K562 (cell line): ENCODE results near the gene LRRC15. TPM values are rescaled to one million over a fixed set of nuclear protein-coding genes. Genes with fewer than 3 reads are reported as not detected.
A peak's percentile ranks its signal among the peaks of the same experiment; 100 is the strongest.

Experiments used
- ATAC-seq: fragments of 200-7000 bp; cut with Tn5 transposase; 3 replicates; pipeline ENCODE4 v1.9.1; 2020; ENCODE audit warnings: moderate library complexity
- BruUV-seq: library from RNA; stranded (reverse); fragments of 400-500 nt; replicated peaks from 2 replicates; lab custom pipeline; 2021; lab: Mats Ljungman, UMichigan
- CTCF ChIA-PET: fragments of 300-600 bp; formaldehyde crosslinking; extraction: SDS; loops from one replicate; lab custom pipeline; 2021; ENCODE audit warnings: low intra/inter-chr PET ratio; lab: Yijun Ruan, JAX
- POLR2A ChIA-PET: fragments of 300-600, 350-650 bp; sonication (Branson Sonifier 250); formaldehyde crosslinking; extraction: SDS; loops from one replicate; lab custom pipeline; 2021; ENCODE audit warnings: antibody characterized with exemption, inconsistent platforms; lab: Yijun Ruan, JAX
- DNase-seq, 4 experiments: peaks; one replicate each; pipeline versions ENCODE4 v3.0.0 to v3.0.0-alpha.2; 2011 to 2018; ENCODE audit warnings: low spot score in 3 of 4, mixed read lengths in 3 of 4; ENCODE audit errors: extremely low read depth in 1 of 4
- FAIRE-seq: peaks from 2 replicates; lab custom pipeline; 2011; peaks lifted over from hg19 to GRCh38; lab: Jason Lieb, UNC
- H2AFZ ChIP-seq: 2 replicates; pipeline ENCODE4 v1.6.0; 2011; ENCODE audit warnings: low read depth, low read length, control low read depth, inconsistent platforms
- H3K27ac ChIP-seq: fragments of 200-600 bp; 3 replicates; pipeline ENCODE4 v1.8.0; 2011; ENCODE audit warnings: low read depth, mild to moderate bottlenecking, control low read depth, inconsistent platforms, low read length, moderate library complexity, mixed read lengths; ENCODE audit errors: extremely low read depth
- H3K27me3 ChIP-seq, 2 experiments: fragments of 300-600 bp in 1 of 2; 2 replicates in 1 of 2; 3 replicates in 1 of 2; pipeline versions ENCODE4 v1.6.0 to v1.8.0; 2011; ENCODE audit warnings: inconsistent platforms in 2 of 2, low read length in 2 of 2, mild to moderate bottlenecking in 1 of 2, mixed read lengths in 1 of 2, moderate library complexity in 1 of 2; ENCODE audit not compliant: control insufficient read depth in 2 of 2, insufficient read depth in 2 of 2
- H3K36me3 ChIP-seq: fragments of 300-600 bp; 3 replicates; pipeline ENCODE4 v1.8.0; 2011; ENCODE audit warnings: mild to moderate bottlenecking, low read length, inconsistent platforms; ENCODE audit not compliant: control insufficient read depth, insufficient read depth
- H3K4me1 ChIP-seq, 2 experiments: fragments of 200-600 bp in 1 of 2; replicated peaks in 1 of 2; 2 replicates in 1 of 2; 3 replicates in 1 of 2; pipeline versions ENCODE4 v1.5.1 to v1.8.0; 2011; ENCODE audit warnings: inconsistent platforms in 2 of 2, low read length in 2 of 2, mild to moderate bottlenecking in 1 of 2, mixed read lengths in 1 of 2, moderate library complexity in 1 of 2; ENCODE audit not compliant: control insufficient read depth in 2 of 2, insufficient read depth in 2 of 2
- H3K4me2 ChIP-seq: 2 replicates; pipeline ENCODE4 v1.6.1; 2011; ENCODE audit warnings: low read length, control low read depth, inconsistent platforms, mixed read lengths; ENCODE audit not compliant: insufficient read depth
- H3K4me3 ChIP-seq: fragments of 200-600 bp; sonication (generic), shearing (Covaris generic); 2 replicates; pipeline ENCODE4 v1.5.1; 2016; ENCODE audit warnings: control low read depth, inconsistent platforms
- H3K79me2 ChIP-seq: fragments of 200-600 bp; 3 replicates; pipeline ENCODE4 v1.8.0; 2011; ENCODE audit warnings: low read length, inconsistent platforms; ENCODE audit not compliant: control insufficient read depth, insufficient read depth
- H3K9ac ChIP-seq, 2 experiments: 2 replicates each; pipeline versions ENCODE4 v1.6.0 to v1.6.1; 2011; ENCODE audit warnings: low read depth in 2 of 2, low read length in 2 of 2, control low read depth in 1 of 2, inconsistent platforms in 1 of 2, mild to moderate bottlenecking in 1 of 2, mixed read lengths in 1 of 2; ENCODE audit not compliant: insufficient read depth in 1 of 2
- H3K9me1 ChIP-seq: one replicate; pipeline ENCODE4 v1.6.0; 2011; ENCODE audit warnings: inconsistent platforms, mild to moderate bottlenecking, low read length, moderate library complexity; ENCODE audit not compliant: control insufficient read depth, insufficient read depth
- H3K9me3 ChIP-seq: replicated peaks from 2 replicates; pipeline ENCODE4 v1.5.1; 2011; ENCODE audit warnings: low read depth, low read length, inconsistent platforms; ENCODE audit not compliant: control insufficient read depth, insufficient read depth
- H4K20me1 ChIP-seq: replicated peaks from 2 replicates; pipeline ENCODE4 v1.6.1; 2011; ENCODE audit warnings: low read length, inconsistent platforms, mixed read lengths; ENCODE audit not compliant: control insufficient read depth, insufficient read depth
- ATF1 ChIP-seq, 2 experiments: fragments of 450-650 bp in 1 of 2; IDR thresholded peaks; 2 replicates each; pipeline ENCODE4 v1.6.1; 2016; ENCODE audit warnings: missing compliant biosample characterization in 1 of 2, missing genetic modification characterization in 1 of 2
- BDP1 ChIP-seq: IDR thresholded peaks from 3 replicates; pipeline ENCODE4 v1.6.1; 2011; ENCODE audit not compliant: insufficient read length, insufficient read depth
- CHAMP1 ChIP-seq: fragments of 450-650 bp; IDR thresholded peaks from 2 replicates; pipeline ENCODE4 v1.6.1; 2016; ENCODE audit warnings: mild to moderate bottlenecking
- CREM ChIP-seq: IDR thresholded peaks from 2 replicates; pipeline ENCODE4 v1.6.1; 2014; ENCODE audit warnings: antibody characterized with exemption, low read depth
- MTF1 ChIP-seq: fragments of 250-450 bp; sonication (Bioruptor Pico); IDR thresholded peaks from 2 replicates; pipeline ENCODE4 v1.9.0; 2021; ENCODE audit warnings: moderate library complexity, mild to moderate bottlenecking, inconsistent platforms, borderline replicate concordance
- NCOA6 ChIP-seq: fragments of 450-650 bp; IDR thresholded peaks from 2 replicates; pipeline ENCODE4 v1.6.1; 2017; ENCODE audit warnings: mild to moderate bottlenecking
- NRF1 ChIP-seq, 2 experiments: fragments of 450-650 bp; IDR thresholded peaks in 1 of 2; conservative IDR thresholded peaks in 1 of 2; 2 replicates each; pipeline ENCODE4 v1.6.1; 2014; ENCODE audit warnings: mild to moderate bottlenecking in 2 of 2
- PCBP2 ChIP-seq: fragments of 200-400 bp; formaldehyde crosslinking; IDR thresholded peaks from 2 replicates; pipeline ENCODE4 v1.6.1; 2018; ENCODE audit warnings: low read length, low read depth, mild to moderate bottlenecking, moderate library complexity; ENCODE audit not compliant: poor library complexity, severe bottlenecking
- ZNF140 ChIP-seq: fragments of 250-450 bp; sonication (Bioruptor Pico); IDR thresholded peaks from 2 replicates; pipeline ENCODE4 v1.8.0; 2021; ENCODE audit warnings: moderate library complexity, mild to moderate bottlenecking, inconsistent platforms
- WGBS: fragments of 100-300 bp; shearing (Covaris generic); methylation state at CpG from one replicate; pipeline ENCODE4 v1.1.6; 2016; ENCODE audit warnings: low coverage, mixed read lengths; ENCODE audit not compliant: insufficient coverage; ENCODE audit errors: missing lambda C conversion rate; 5-methylcytosine and 5-hydroxymethylcytosine counted together
- in situ Hi-C: fragments of 300-500 bp; cut with MboI; formaldehyde crosslinking; loops from 4 replicates; pipeline ENCODE4 v1.15.0; 2018; ENCODE audit warnings: inconsistent platforms, mixed read lengths
- intact Hi-C: fragments of 100-400 bp; cut with micrococcal nuclease; formaldehyde crosslinking; loops from 2 replicates; pipeline ENCODE4 v1.14.2; 2022
- polyA plus RNA-seq, 8 experiments: library from polyadenylated mRNA; depleted of rRNA in 4 of 8; stranded (reverse) in 5 of 8; unstranded in 3 of 8; fragments of >200 nt; fragmentation: Nextera tagmentation in 2 of 8; fragmentation: Illumina TruSeq in 1 of 8; extraction: Ambion mirVana in 2 of 8; extraction: Trizol in 1 of 8; gene quantifications; 2 replicates each; pipeline versions ENCODE4 v1.2.1 to v1.2.3, GENCODE V29; 2011 to 2014; ENCODE audit warnings: inconsistent platforms in 1 of 8, missing spikeins in 1 of 8
- total RNA-seq, 7 experiments: library from RNA; depleted of rRNA in 6 of 7; stranded (reverse); fragments of >200 nt in 6 of 7; fragmentation: Illumina TruSeq in 2 of 7; extraction: Trizol in 2 of 7; gene quantifications; 2 replicates each; pipeline versions ENCODE4 v1.2.1 to v1.2.3, GENCODE V29; 2011 to 2021; ENCODE audit warnings: low replicate concordance in 1 of 7

Gene LRRC15
- total and polyA plus RNA-seq, 9 of the 15 experiments (the other 6 are each of a cell fraction or from before 2014, with no cell fraction given), result not detected

GRCh38 chr3:194386066-194386465 is 16.5 kb upstream of the LRRC15 start:
- in situ Hi-C loops (no loop called here), intact Hi-C loops (no loop called here)
- BruUV-seq, result no TSS peak
- peak overlapping the region; percentile 32; the same call in 1 of the 2 replicates for H3K4me2 ChIP-seq
- peaks cover 0 to 5% of the 10 kb centered on the region in 2 experiments; a peak in 2 of 5 replicates for H3K4me1 ChIP-seq
- DNase-seq (no peak), FAIRE-seq (no peak), ATAC-seq (peak; percentile 23)
- TF ChIP-seq CREM, result 0 out of 2 replicates have a peak, but pooled peaks have one; percentile 7
- no peak for TF ChIP-seq MTF1
- TF ChIP-seq CHAMP1, result no peak
- TF ChIP-seq PCBP2, result no peak
- TF ChIP-seq NRF1 (conservative IDR thresholded peaks at IDR 0.05 in 1 of 2, IDR thresholded peaks at IDR 0.05 in 1 of 2), result no peak
- no peak for TF ChIP-seq BDP1
- TF ChIP-seq ATF1 (CRISPR knock-in tag; IDR thresholded peaks at IDR 0.05), result no peak
- TF ChIP-seq ATF1 (tag; IDR thresholded peaks at IDR 0.05), result 0 out of 2 replicates have a peak, but pooled peaks have one; percentile 18
- TF ChIP-seq ZNF140 (CRISPR knock-in tag), result no peak
- no peak for TF ChIP-seq NCOA6
- H4K20me1 ChIP-seq, result no peaks in the 10 kb centered on the region
- no peak overlapping the region for H3K4me3 ChIP-seq
- H3K27me3 ChIP-seq, result peaks cover 35 to 65% of the 10 kb centered on the region in 2 experiments
- no peak overlapping the region for H3K9ac ChIP-seq
- H3K27ac ChIP-seq, result no peak overlapping the region
- H2AFZ ChIP-seq, result peak overlapping the region; percentile 59
- WGBS, result 10% methylated on average over 15 of the region's 15 CpGs
- H3K9me1 ChIP-seq, result no peaks in the 10 kb centered on the region
- no peaks in the 10 kb centered on the region for H3K36me3 ChIP-seq
- H3K9me3 ChIP-seq, result no peaks in the 10 kb centered on the region
- CTCF ChIA-PET, result no interaction called here
- H3K79me2 ChIP-seq, result no peaks in the 10 kb centered on the region
- POLR2A ChIA-PET, result interaction anchor here (0.6 to 1.6 kb wide), 3 partner anchors 10 to 16 kb away, joined by 3 to 7 read pairs (median 4); partner anchors contain the start of gene GP5
